CD4-positive, alpha-beta T cell (primary cell): ENCODE data around the gene SP3. TPM values are rescaled to one million over a fixed set of nuclear protein-coding genes. Genes with fewer than 3 reads are reported as not detected.

ENCODE experiments used
- ATAC-seq: fragments of 200-7000 bp; cut with Tn5 transposase; one replicate; pipeline ENCODE4 v1.10.0; 2022; ENCODE audit warnings: mild to moderate bottlenecking; ENCODE audit not compliant: poor library complexity
- CTCF ChIA-PET: fragments of 350-600 bp; sonication (Branson Sonifier 250); formaldehyde crosslinking; loops from one replicate; lab custom pipeline; 2021; ENCODE audit warnings: antibody characterized with exemption, inconsistent platforms; lab: Charles Lee
- POLR2A ChIA-PET: fragments of 350-600 bp; sonication (Branson Sonifier 250); formaldehyde crosslinking; loops from one replicate; lab custom pipeline; 2021; ENCODE audit warnings: antibody characterized with exemption, inconsistent platforms; lab: Charles Lee
- DNase-seq, 14 experiments: peaks; one replicate each; pipeline ENCODE4 v3.0.0-alpha.2; 2013 to 2020; ENCODE audit warnings: mixed read lengths in 2 of 14
- H3K27ac ChIP-seq, 2 donors: one replicate each; pipeline versions ENCODE4 v1.5.1 to v1.7.0; 2013; ENCODE audit warnings: low read length in 2 of 2, low read depth in 1 of 2, mild to moderate bottlenecking in 1 of 2
- H3K27me3 ChIP-seq, 2 experiments: 1 replicate in 1 of 2; 2 replicates in 1 of 2; pipeline versions ENCODE4 v1.6.1 to v1.7.0; 2013; ENCODE audit warnings: low read length in 2 of 2, control low read depth in 1 of 2, mild to moderate bottlenecking in 1 of 2, moderate library complexity in 1 of 2; ENCODE audit not compliant: insufficient read depth in 2 of 2, control insufficient read depth in 1 of 2
- H3K36me3 ChIP-seq: one replicate; pipeline ENCODE4 v1.6.1; 2013; ENCODE audit warnings: low read length, control low read depth; ENCODE audit not compliant: insufficient read depth
- H3K4me1 ChIP-seq: one replicate; pipeline ENCODE4 v1.6.1; 2013; ENCODE audit warnings: low read length, control low read depth; ENCODE audit not compliant: insufficient read depth
- H3K4me3 ChIP-seq: one replicate; pipeline ENCODE4 v1.5.1; 2013; ENCODE audit warnings: mild to moderate bottlenecking, low read length, moderate library complexity
- H3K9me3 ChIP-seq, 2 experiments: 1 replicate in 1 of 2; 2 replicates in 1 of 2; pipeline versions ENCODE4 v1.6.1 to v1.7.0; 2013; ENCODE audit warnings: low read length in 2 of 2, mild to moderate bottlenecking in 2 of 2, control low read depth in 1 of 2, moderate library complexity in 1 of 2; ENCODE audit not compliant: control insufficient read depth in 1 of 2, insufficient read depth in 1 of 2
- H3K27ac Mint-ChIP-seq: one replicate; pipeline ENCODE4 v1.8.0; 2020; ENCODE audit warnings: mixed read lengths
- H3K27me3 Mint-ChIP-seq: one replicate; pipeline ENCODE4 v1.8.0; 2021; ENCODE audit warnings: mixed read lengths
- H3K36me3 Mint-ChIP-seq: one replicate; pipeline ENCODE4 v1.8.0; 2021; ENCODE audit warnings: low read depth, mixed read lengths
- H3K4me1 Mint-ChIP-seq: one replicate; pipeline ENCODE4 v1.8.0; 2021; ENCODE audit warnings: low read depth, mixed read lengths
- H3K4me3 Mint-ChIP-seq: one replicate; pipeline ENCODE4 v1.8.0; 2020; ENCODE audit warnings: mild to moderate bottlenecking, mixed read lengths
- H3K9me3 Mint-ChIP-seq: one replicate; pipeline ENCODE4 v1.8.0; 2020; ENCODE audit warnings: mixed read lengths
- intact Hi-C, 2 experiments: fragments of 100-400 bp; cut with DNase I in 1 of 2; cut with micrococcal nuclease in 1 of 2; formaldehyde crosslinking; loops; one replicate each; pipeline versions ENCODE4 v1.15.1 to v1.9.0; 2023 to 2025; cut with DNase I, micrococcal nuclease
- total RNA-seq, 174 experiments: library from RNA in 2 of 174; stranded (reverse) in 2 of 174; gene quantifications; one replicate each; pipeline ENCODE4 v1.2.3 and lab custom pipeline; 2021 to 2026
- TF ChIP-seq, protein P1 (sequence below): fragments of 200-600 bp; IDR thresholded peaks from one replicate; pipeline ENCODE4 v1.8.0; 2022; ENCODE audit warnings: antibody characterized with exemption, mild to moderate bottlenecking

SP3 gene
- total RNA-seq, 2 experiments from 2014 or later = 159 to 166 TPM

- ATAC-seq = peak; percentile 37
- H3K36me3 Mint-ChIP-seq = peaks cover 42% of the 10 kb centered on the region
Observed at GRCh38 chr2:173964565-173965371, 405 bp downstream of the SP3 start.

DNA sequence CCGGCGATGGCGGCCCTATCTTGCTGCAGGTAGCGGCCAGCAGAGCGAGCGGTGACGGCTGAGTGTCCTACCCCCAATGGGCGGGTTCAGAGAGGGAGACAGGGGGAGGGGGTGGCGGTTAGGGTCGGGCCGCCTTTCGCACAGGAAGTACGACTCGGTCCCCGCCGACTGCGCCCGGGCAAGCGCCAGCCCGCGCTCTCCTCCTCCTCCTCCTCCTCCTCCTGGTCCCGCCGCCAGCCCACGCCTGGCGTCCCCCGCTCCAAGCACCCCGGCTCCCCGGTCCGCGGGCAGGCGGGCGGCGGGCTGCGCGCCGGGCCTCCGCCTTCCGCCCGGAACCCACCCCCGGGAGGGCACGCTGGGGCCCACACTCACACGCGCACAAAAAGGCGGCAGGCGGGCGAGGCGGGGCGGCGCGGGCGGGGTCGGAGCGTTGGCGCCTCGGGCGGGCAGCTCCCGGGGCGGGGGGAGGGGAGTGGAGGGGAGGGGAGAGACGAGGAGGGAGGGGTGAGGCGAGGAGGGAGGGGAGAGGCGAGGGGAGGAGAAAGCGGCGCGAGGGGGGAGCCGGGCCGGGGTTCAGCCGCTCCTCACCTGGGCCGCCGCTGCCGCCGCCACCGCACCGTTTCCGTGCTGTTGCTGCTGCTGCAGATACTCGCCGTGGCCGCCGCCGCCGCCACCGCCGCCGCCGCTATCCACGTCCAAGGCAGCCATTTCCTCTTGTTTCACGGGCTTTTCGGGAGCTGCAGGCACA is 1.2 kb downstream of the SP3 start:
- H3K9me3 ChIP-seq = no peaks in the 10 kb centered on the region
- POLR2A ChIA-PET = interaction anchor here (0.5 to 2.1 kb wide), 8 partner anchors 9 to 432 kb away, joined by 3 to 6 read pairs (median 4); no protein-coding TSS in a partner anchor
- peaks cover 50% of the 10 kb centered on the region for H3K36me3 Mint-ChIP-seq
- peaks cover 57% of the 10 kb centered on the region for H3K4me1 Mint-ChIP-seq
- H3K27ac Mint-ChIP-seq = peak overlapping the region; percentile 98
- H3K4me3 Mint-ChIP-seq = peak overlapping the region; percentile 88
- TF ChIP-seq, protein P1, sequence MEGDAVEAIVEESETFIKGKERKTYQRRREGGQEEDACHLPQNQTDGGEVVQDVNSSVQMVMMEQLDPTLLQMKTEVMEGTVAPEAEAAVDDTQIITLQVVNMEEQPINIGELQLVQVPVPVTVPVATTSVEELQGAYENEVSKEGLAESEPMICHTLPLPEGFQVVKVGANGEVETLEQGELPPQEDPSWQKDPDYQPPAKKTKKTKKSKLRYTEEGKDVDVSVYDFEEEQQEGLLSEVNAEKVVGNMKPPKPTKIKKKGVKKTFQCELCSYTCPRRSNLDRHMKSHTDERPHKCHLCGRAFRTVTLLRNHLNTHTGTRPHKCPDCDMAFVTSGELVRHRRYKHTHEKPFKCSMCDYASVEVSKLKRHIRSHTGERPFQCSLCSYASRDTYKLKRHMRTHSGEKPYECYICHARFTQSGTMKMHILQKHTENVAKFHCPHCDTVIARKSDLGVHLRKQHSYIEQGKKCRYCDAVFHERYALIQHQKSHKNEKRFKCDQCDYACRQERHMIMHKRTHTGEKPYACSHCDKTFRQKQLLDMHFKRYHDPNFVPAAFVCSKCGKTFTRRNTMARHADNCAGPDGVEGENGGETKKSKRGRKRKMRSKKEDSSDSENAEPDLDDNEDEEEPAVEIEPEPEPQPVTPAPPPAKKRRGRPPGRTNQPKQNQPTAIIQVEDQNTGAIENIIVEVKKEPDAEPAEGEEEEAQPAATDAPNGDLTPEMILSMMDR = no peak
- CTCF ChIA-PET = no interaction called here
- peak overlapping the region; percentile 92 to 94 for H3K27ac ChIP-seq
- peaks cover 23% of the 10 kb centered on the region for H3K4me1 ChIP-seq
- H3K9me3 Mint-ChIP-seq = no peaks in the 10 kb centered on the region
- H3K27me3 ChIP-seq = no peaks in the 10 kb centered on the region
- H3K4me3 ChIP-seq = peak overlapping the region; percentile 85
- intact Hi-C loops = loop anchor here (1.0 to 5.0 kb wide), 3 partner anchors 35 to 76 kb away; no protein-coding TSS in a partner anchor
- H3K36me3 ChIP-seq = peaks cover 5% of the 10 kb centered on the region
- DNase-seq (peak; percentile 90 to 96 (median 92)), ATAC-seq (peak; percentile 58)
- no peaks in the 10 kb centered on the region for H3K27me3 Mint-ChIP-seq

More at GRCh38 chr2:173964565-173965371, 405 bp downstream of the SP3 start:
- Mint-ChIP-seq H3K4me3 (peak overlapping the region; percentile 99), H3K4me1 (peaks cover 52% of the 10 kb centered on the region), H3K27ac (peak overlapping the region; percentile 98), H3K9me3 (no peaks in the 10 kb centered on the region), H3K27me3 (no peaks in the 10 kb centered on the region)
- ChIA-PET CTCF (no interaction called here), POLR2A (interaction anchor here (0.7 to 2.1 kb wide), 7 partner anchors 10 to 431 kb away, joined by 3 to 6 read pairs (median 4); no protein-coding TSS in a partner anchor)
- H3K4me1 ChIP-seq = peaks cover 18% of the 10 kb centered on the region
- peaks cover 5% of the 10 kb centered on the region for H3K36me3 ChIP-seq
- H3K9me3 ChIP-seq = no peaks in the 10 kb centered on the region
- H3K27me3 ChIP-seq = no peaks in the 10 kb centered on the region
- H3K4me3 ChIP-seq = peak overlapping the region; percentile 85
- TF ChIP-seq, protein P1 = no peak
- intact Hi-C loops = loop anchor here (5.0 kb wide), 4 partner anchors 52 to 378 kb away; partner anchors contain the start of gene OLA1 (in 1 of the 2)
- peak; percentile 76 to 92 (median 88) for DNase-seq
- H3K27ac ChIP-seq = peak overlapping the region; percentile 95 to 99

DNA sequence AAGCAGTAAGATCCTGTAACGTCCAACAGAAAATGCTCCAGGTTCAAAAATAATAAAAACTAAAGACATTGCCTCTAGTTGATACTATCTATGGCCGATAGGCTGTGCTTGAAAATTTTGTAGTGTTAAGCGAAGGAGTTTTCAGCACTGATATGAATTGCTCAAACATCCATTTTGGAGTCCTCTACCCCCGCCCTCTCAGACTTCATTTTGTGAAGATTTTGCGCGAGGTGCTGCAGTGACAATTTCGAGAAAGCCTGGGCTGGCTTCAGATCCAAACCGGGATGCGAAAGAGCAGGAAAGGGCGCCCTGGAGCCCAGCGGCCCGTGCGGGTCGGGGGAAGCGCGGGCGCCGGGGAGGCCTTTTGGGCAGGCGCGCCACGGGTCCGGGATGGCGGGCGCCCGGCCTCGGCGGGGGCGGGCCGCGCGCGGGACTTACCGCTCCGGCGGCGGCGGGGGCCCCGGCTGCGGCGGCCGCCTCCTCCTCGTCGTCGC is 1.8 kb downstream of the SP3 start:
- Mint-ChIP-seq H3K4me3 (peak overlapping the region; percentile 100), H3K27ac (peak overlapping the region; percentile 98), H3K9me3 (no peaks in the 10 kb centered on the region), H3K4me1 (peaks cover 59% of the 10 kb centered on the region), H3K27me3 (no peaks in the 10 kb centered on the region), H3K36me3 (peaks cover 53% of the 10 kb centered on the region)
- TF ChIP-seq, protein P1 = peak; percentile 31
- ATAC-seq = peak; percentile 34
- POLR2A ChIA-PET = interaction anchor here (0.5 to 2.1 kb wide), 8 partner anchors 15 to 378 kb away, joined by 3 to 6 read pairs (median 3); no protein-coding TSS in a partner anchor
- Histone ChIP-seq H3K4me1 (peaks cover 23% of the 10 kb centered on the region), H3K36me3 (peaks cover 5% of the 10 kb centered on the region), H3K27me3 (no peaks in the 10 kb centered on the region), H3K9me3 (no peaks in the 10 kb centered on the region), H3K27ac (peak overlapping the region; percentile 92 to 94), H3K4me3 (peak overlapping the region; percentile 79)
- CTCF ChIA-PET = interaction anchor here (0.6 to 1.0 kb wide), 2 partner anchors 38 to 353 kb away, joined by 3 to 4 read pairs; no protein-coding TSS in a partner anchor
- intact Hi-C loops = loop anchor here (1.0 to 5.0 kb wide), 3 partner anchors 35 to 77 kb away; no protein-coding TSS in a partner anchor
- DNase-seq = peak in 10 of 14 experiments; percentile 39 to 88 (median 58)
